H9 (cell line): ENCODE data around the gene FAM3A. TPM values are rescaled to one million over a fixed set of nuclear protein-coding genes. Genes with fewer than 3 reads are reported as not detected.
A peak's percentile ranks its signal among the peaks of the same experiment; 100 is the strongest.

Experiments
- DNase-seq: peaks from one replicate; pipeline ENCODE4 v3.0.0-alpha.2; 2017
- H2AFZ ChIP-seq: one replicate; pipeline ENCODE4 v1.6.1; 2013; ENCODE audit warnings: mild to moderate bottlenecking, low read length, control low read depth, moderate library complexity
- H2AK5ac ChIP-seq: 2 replicates; pipeline ENCODE4 v1.6.1; 2013; ENCODE audit warnings: low read length, control low read depth, mixed read lengths; ENCODE audit not compliant: insufficient read length
- H2BK120ac ChIP-seq: one replicate; pipeline ENCODE4 v1.6.1; 2013; ENCODE audit warnings: low read depth, mild to moderate bottlenecking, low read length, control low read depth, inconsistent platforms; ENCODE audit not compliant: poor library complexity, severe bottlenecking
- H2BK12ac ChIP-seq: 2 replicates; pipeline ENCODE4 v1.6.1; 2013; ENCODE audit warnings: low read length, control low read depth, mixed read lengths, low read depth; ENCODE audit not compliant: insufficient read length
- H2BK15ac ChIP-seq: 2 replicates; pipeline ENCODE4 v1.6.1; 2013; ENCODE audit warnings: low read depth, low read length, control low read depth
- H2BK20ac ChIP-seq: one replicate; pipeline ENCODE4 v1.6.1; 2013; ENCODE audit warnings: low read depth, mild to moderate bottlenecking, low read length, control low read depth, inconsistent platforms; ENCODE audit not compliant: poor library complexity, severe bottlenecking
- H2BK5ac ChIP-seq: 2 replicates; pipeline ENCODE4 v1.6.1; 2013; ENCODE audit warnings: low read length, control low read depth, mixed read lengths; ENCODE audit not compliant: insufficient read length
- H3K14ac ChIP-seq: 2 replicates; pipeline ENCODE4 v1.6.1; 2013; ENCODE audit warnings: low read length, control low read depth; ENCODE audit not compliant: insufficient read depth
- H3K18ac ChIP-seq: 2 replicates; pipeline ENCODE4 v1.6.1; 2013; ENCODE audit warnings: low read depth, mild to moderate bottlenecking, mixed read lengths, low read length, control low read depth; ENCODE audit not compliant: insufficient read length
- H3K23ac ChIP-seq: 2 replicates; pipeline ENCODE4 v1.6.1; 2013; ENCODE audit warnings: low read length, control low read depth, mixed read lengths, low read depth; ENCODE audit not compliant: insufficient read length
- H3K23me2 ChIP-seq: 2 replicates; pipeline ENCODE4 v1.6.1; 2013; ENCODE audit warnings: low read depth, mild to moderate bottlenecking, mixed read lengths, low read length, control low read depth; ENCODE audit not compliant: insufficient read length, poor library complexity, severe bottlenecking
- H3K27ac ChIP-seq: 2 replicates; pipeline ENCODE4 v1.5.1; 2013; ENCODE audit warnings: low read length, control low read depth, mixed read lengths, low read depth; ENCODE audit not compliant: insufficient read length
- H3K27me3 ChIP-seq: 2 replicates; pipeline ENCODE4 v1.6.1; 2013; ENCODE audit warnings: low read length, control low read depth, inconsistent platforms; ENCODE audit not compliant: insufficient read depth
- H3K4ac ChIP-seq: 2 replicates; pipeline ENCODE4 v1.6.1; 2013; ENCODE audit warnings: low read depth, mild to moderate bottlenecking, control low read depth, inconsistent platforms, low read length, moderate library complexity
- H3K4me1 ChIP-seq: 2 replicates; pipeline ENCODE4 v1.6.1; 2013; ENCODE audit warnings: low read length, control low read depth, inconsistent platforms; ENCODE audit not compliant: insufficient read depth
- H3K4me2 ChIP-seq: 2 replicates; pipeline ENCODE4 v1.6.1; 2013; ENCODE audit warnings: low read length, control low read depth, mixed read lengths; ENCODE audit not compliant: insufficient read length, insufficient read depth
- H3K56ac ChIP-seq: 2 replicates; pipeline ENCODE4 v1.6.1; 2013; ENCODE audit warnings: low read depth, mild to moderate bottlenecking, mixed read lengths, low read length, control low read depth; ENCODE audit not compliant: insufficient read length
- H3K79me1 ChIP-seq: 2 replicates; pipeline ENCODE4 v1.6.1; 2013; ENCODE audit warnings: low read depth, mild to moderate bottlenecking, moderate library complexity, low read length, control low read depth, inconsistent platforms; ENCODE audit not compliant: insufficient read depth, poor library complexity, severe bottlenecking
- H3K79me2 ChIP-seq: 2 replicates; pipeline ENCODE4 v1.6.1; 2013; ENCODE audit warnings: low read length, control low read depth, inconsistent platforms; ENCODE audit not compliant: insufficient read depth
- H3K9ac ChIP-seq: 2 replicates; pipeline ENCODE4 v1.6.1; 2013; ENCODE audit warnings: low read length, control low read depth, mixed read lengths; ENCODE audit not compliant: insufficient read length; ENCODE audit errors: extremely low read depth
- H3K9me3 ChIP-seq: one replicate; pipeline ENCODE4 v1.6.1; 2013; ENCODE audit warnings: low read depth, low read length, inconsistent platforms; ENCODE audit not compliant: control insufficient read depth
- H3T11ph ChIP-seq: one replicate; pipeline ENCODE4 v1.6.1; 2013; ENCODE audit warnings: mild to moderate bottlenecking, low read length, control low read depth, inconsistent platforms
- H4K20me1 ChIP-seq: one replicate; pipeline ENCODE4 v1.6.1; 2013; ENCODE audit not compliant: control insufficient read depth, insufficient read length, insufficient read depth
- H4K5ac ChIP-seq: 2 replicates; pipeline ENCODE4 v1.6.1; 2013; ENCODE audit warnings: low read depth, mild to moderate bottlenecking, mixed read lengths, low read length, control low read depth; ENCODE audit not compliant: insufficient read length
- H4K8ac ChIP-seq: replicated peaks from 2 replicates; pipeline ENCODE4 v1.6.1; 2013; ENCODE audit warnings: low read length, control low read depth, mixed read lengths, low read depth; ENCODE audit not compliant: insufficient read length
- H4K91ac ChIP-seq: 2 replicates; pipeline ENCODE4 v1.6.1; 2013; ENCODE audit warnings: low read depth, mild to moderate bottlenecking, moderate library complexity, mixed read lengths, low read length, control low read depth; ENCODE audit not compliant: insufficient read length
- H3K27ac Mint-ChIP-seq, 3 experiments: 2 replicates in 2 of 3; 3 replicates in 1 of 3; pipeline ENCODE4 v1.8.0; 2020 to 2021; ENCODE audit warnings: mixed read lengths in 3 of 3, mild to moderate bottlenecking in 1 of 3, moderate library complexity in 1 of 3
- H3K27me3 Mint-ChIP-seq: 2 replicates; pipeline ENCODE4 v1.8.0; 2021; ENCODE audit warnings: low read depth, mild to moderate bottlenecking, moderate library complexity, mixed read lengths
- H3K36me3 Mint-ChIP-seq, 3 experiments: 2 replicates in 2 of 3; 3 replicates in 1 of 3; pipeline ENCODE4 v1.8.0; 2020 to 2021; ENCODE audit warnings: low read depth in 3 of 3, mixed read lengths in 3 of 3; ENCODE audit not compliant: insufficient read depth in 1 of 3
- H3K4me1 Mint-ChIP-seq, 2 experiments: 2 replicates each; pipeline ENCODE4 v1.8.0; 2020; ENCODE audit warnings: mixed read lengths in 2 of 2
- H3K4me3 Mint-ChIP-seq, 2 experiments: 2 replicates in 1 of 2; 3 replicates in 1 of 2; pipeline ENCODE4 v1.8.0; 2020 to 2021; ENCODE audit warnings: mild to moderate bottlenecking in 2 of 2, mixed read lengths in 2 of 2, moderate library complexity in 1 of 2
- H3K9me3 Mint-ChIP-seq, 2 experiments: 2 replicates in 1 of 2; 3 replicates in 1 of 2; pipeline ENCODE4 v1.8.0; 2020; ENCODE audit warnings: mild to moderate bottlenecking in 2 of 2, mixed read lengths in 2 of 2, moderate library complexity in 1 of 2
- CTCF ChIP-seq: fragments of 200-600 bp; sonication (generic); conservative IDR thresholded peaks from 3 replicates; pipeline ENCODE4 v1.8.0; 2021; ENCODE audit warnings: antibody characterized with exemption, mild to moderate bottlenecking
- WGBS: extraction: QIAGEN DNeasy Blood & Tissue Kit; methylation state at CpG from one replicate; pipeline ENCODE4 v1.1.7; 2013; ENCODE audit warnings: missing lambda C conversion rate, low lambda C conversion rate, mixed read lengths; ENCODE audit not compliant: insufficient read length; ENCODE audit errors: extremely low coverage; 5-methylcytosine and 5-hydroxymethylcytosine counted together
- total RNA-seq: library from RNA; stranded (reverse); gene quantifications from 2 replicates; pipeline ENCODE4 v1.2.1, GENCODE V29; 2021

Gene FAM3A
- total RNA-seq, 1 experiment from 2014 or later, result 22.8 TPM

DNA sequence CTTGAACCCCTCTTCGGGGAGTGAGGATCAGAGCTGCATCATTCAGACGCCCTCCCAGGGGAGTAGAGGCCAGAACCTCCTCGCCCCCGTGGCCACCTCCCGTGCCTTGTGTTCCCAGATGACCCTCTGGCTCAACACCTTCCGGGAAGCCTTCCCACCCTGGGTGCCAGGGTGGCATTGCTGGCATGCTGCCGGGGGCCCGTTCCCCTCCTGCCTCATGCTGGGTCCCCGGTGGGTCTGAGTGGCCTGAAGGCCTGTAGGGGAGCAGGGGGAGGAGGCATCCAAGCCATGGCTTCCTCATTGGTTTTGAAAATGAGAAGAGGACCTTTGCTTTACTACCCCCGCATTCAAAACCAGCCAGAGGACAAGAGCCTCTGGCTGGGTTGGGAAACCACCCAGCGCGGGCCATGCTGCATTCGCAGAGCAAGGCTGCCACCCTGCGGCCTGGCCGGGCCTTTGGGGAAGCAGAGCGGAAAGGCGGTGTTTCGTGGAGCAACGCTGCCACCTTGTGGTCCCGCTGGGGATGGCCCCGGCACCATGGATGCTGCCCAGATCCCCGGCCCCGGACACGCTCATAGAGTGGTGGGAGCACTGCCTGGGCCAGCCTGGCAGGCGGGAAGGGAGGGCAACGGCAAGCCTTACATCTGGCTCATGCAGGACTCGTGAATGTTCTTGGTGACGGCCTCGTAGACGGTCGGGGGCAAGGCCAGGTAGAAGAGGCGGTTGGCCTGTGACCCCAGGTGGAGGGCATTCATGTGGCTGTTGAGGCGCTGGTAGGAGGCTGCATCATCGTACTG lies 18.7 kb upstream of the FAM3A start:
- Histone ChIP-seq H3K79me1 (no peaks in the 10 kb centered on the region), H3K9ac (no peak overlapping the region), H2BK20ac (no peak overlapping the region), H3K27ac (no peak overlapping the region), H4K20me1 (no peaks in the 10 kb centered on the region), H4K5ac (no peak overlapping the region), H2BK5ac (no peak overlapping the region), H4K91ac (no peak overlapping the region), H3K23ac (no peak overlapping the region), H3T11ph (no peak overlapping the region), H3K27me3 (no peaks in the 10 kb centered on the region), H3K9me3 (peaks cover 23% of the 10 kb centered on the region), H2BK15ac (no peak overlapping the region), H3K79me2 (no peaks in the 10 kb centered on the region), H2AK5ac (no peak overlapping the region), H3K14ac (no peak overlapping the region), H2AFZ (no peak overlapping the region), H2BK12ac (no peak overlapping the region), H3K18ac (no peak overlapping the region), H3K23me2 (peaks cover 3% of the 10 kb centered on the region), H3K4me1 (no peaks in the 10 kb centered on the region), H3K56ac (no peak overlapping the region), H3K4ac (no peak overlapping the region), H3K4me2 (no peak overlapping the region), H4K8ac (no peak overlapping the region), H2BK120ac (no peak overlapping the region)
- Mint-ChIP-seq H3K36me3 (peaks cover 33 to 67% (median 45%) of the 10 kb centered on the region in 3 experiments), H3K27me3 (peaks cover 6% of the 10 kb centered on the region), H3K4me1 (no peaks in the 10 kb centered on the region), H3K9me3 (peaks cover 72 to 86% of the 10 kb centered on the region in 2 experiments), H3K4me3 (no peak overlapping the region), H3K27ac (no peak overlapping the region)
- no CpG with 5 or more reads among the region's 34 CpGs for WGBS
- DNase-seq, result peak; percentile 84
- peak; percentile 98 for TF ChIP-seq CTCF
